Activated CD4-positive, CD25-positive, alpha-beta regulatory T cell (primary cell): ENCODE results near the gene MAD2L2.
A peak's percentile ranks its signal among the peaks of the same experiment; 100 is the strongest.

Experiments
- DNase-seq, 4 experiments: peaks; one replicate each; lab custom pipeline; 2025; lab: John Stamatoyannopoulos, UW

Gene MAD2L2

GRCh38 chr1:11682287-11682771 is 1.4 kb upstream of the MAD2L2 start:
- no peak for DNase-seq

- no peak for DNase-seq
Measured at GRCh38 chr1:11680270-11681070, 478 bp downstream of the MAD2L2 start.

GRCh38 chr1:11678442-11678841 is 2.5 kb downstream of the MAD2L2 start:
- DNase-seq: no peak

- DNase-seq: no peak
Measured at GRCh38 chr1:11676386-11677103, 4.4 kb downstream of the MAD2L2 start.

- no peak for DNase-seq
Measured at GRCh38 chr1:11675325-11675724, 5.6 kb downstream of the MAD2L2 start.

- DNase-seq: no peak
Measured at GRCh38 chr1:11674488-11674887, 6.5 kb downstream of the MAD2L2 start.

GRCh38 chr1:11673089-11673769 is 7.7 kb downstream of the MAD2L2 start:
- DNase-seq: no peak

- no peak for DNase-seq
Measured at GRCh38 chr1:11671544-11672286, 9.2 kb downstream of the MAD2L2 start.

GRCh38 chr1:11671205-11671543 is 9.8 kb downstream of the MAD2L2 start:
- DNase-seq: no peak

GRCh38 chr1:11670747-11671146 is 10.2 kb downstream of the MAD2L2 start:
- no peak for DNase-seq

- no peak for DNase-seq
Measured at GRCh38 chr1:11668516-11668915, 12.4 kb downstream of the MAD2L2 start.

GRCh38 chr1:11664336-11665065 is 16.4 kb downstream of the MAD2L2 start:
- DNase-seq: peak; percentile 27 to 44 (median 34)

GRCh38 chr1:11661103-11661502 is 19.8 kb downstream of the MAD2L2 start:
- DNase-seq: no peak

- DNase-seq: no peak
Measured at GRCh38 chr1:11659748-11660147, 21.2 kb downstream of the MAD2L2 start.

GRCh38 chr1:11658542-11658941 is 22.4 kb downstream of the MAD2L2 start:
- DNase-seq: no peak

- no peak for DNase-seq
Measured at GRCh38 chr1:11657654-11658053, 23.3 kb downstream of the MAD2L2 start.

GRCh38 chr1:11654939-11655808 is 25.8 kb downstream of the MAD2L2 start:
- no peak for DNase-seq

- DNase-seq: peak; percentile 46 to 49 (median 46)
Measured at GRCh38 chr1:11654137-11654938, 26.6 kb downstream of the MAD2L2 start, which contains the start of the genes FBXO2 and FBXO44. TSS of gene FBXO2 (minus strand) at chr1:11654429. CDS start at chr1:11654340, 89 bp downstream. TSS of gene FBXO44 (plus strand) at chr1:11654877. CDS start at chr1:11655836, 959 bp downstream.

- no peak for DNase-seq
Measured at GRCh38 chr1:11653861-11654136, 27.1 kb downstream of the MAD2L2 start.
